ENCODE results near the gene OR6Y1. TPM values are rescaled to one million over a fixed set of nuclear protein-coding genes. Genes with fewer than 3 reads are reported as not detected.
A peak's percentile ranks its signal among the peaks of the same experiment; 100 is the strongest.

Gene OR6Y1
- total RNA-seq, 1 donor from 2014 or later, result not detected

DNA sequence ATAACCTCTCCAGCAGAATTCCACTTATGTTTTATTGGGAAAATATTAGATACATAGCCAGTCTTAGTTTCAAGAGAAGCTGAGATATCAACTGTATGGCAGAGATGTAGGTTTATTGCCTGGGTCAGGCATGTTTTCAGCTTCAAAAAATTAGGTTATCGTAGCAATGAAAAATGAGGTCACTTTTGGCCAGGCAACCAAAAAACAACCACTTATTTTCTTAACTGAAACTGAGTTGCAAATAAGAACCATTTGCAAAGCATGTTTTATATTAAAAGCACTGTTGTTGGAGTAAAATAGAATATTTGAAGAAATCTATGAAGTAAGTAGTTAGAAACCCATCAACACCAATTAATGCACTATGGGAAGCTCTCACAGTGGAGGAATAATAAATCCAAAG lies 5.5 kb upstream of the OR6Y1 start:
- Histone ChIP-seq H3K27ac (ENCODE audit: low read depth, low read length) (no peak overlapping the region), H3K27me3 (ENCODE audit: control insufficient read depth in 3 of 3, insufficient read depth in 3 of 3, low read length in 3 of 3) (no peaks in the 10 kb centered on the region)

DNA sequence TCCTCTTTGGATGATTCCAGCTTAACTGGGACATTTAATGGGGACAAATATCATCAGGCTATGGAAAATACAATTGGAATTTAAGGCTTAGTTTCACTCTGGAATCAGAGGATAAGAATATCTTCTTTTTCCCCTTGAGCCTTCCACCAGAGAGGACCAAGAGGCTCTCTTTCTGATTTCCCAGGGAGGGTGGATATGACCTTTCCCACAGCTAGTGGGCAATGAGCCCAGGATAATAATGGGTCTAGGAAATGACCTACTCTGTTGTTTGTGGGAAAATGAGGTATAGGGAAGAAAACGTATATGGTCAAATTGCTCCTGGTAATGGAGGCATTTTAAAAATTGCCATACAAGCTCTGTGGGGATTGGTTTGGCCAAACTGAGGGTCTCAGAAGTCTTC lies 1.9 kb downstream of the OR6Y1 start:
- Histone ChIP-seq H3K27ac (ENCODE audit: low read depth, low read length) (peak overlapping the region; percentile 16), H3K36me3 (ENCODE audit: control insufficient read depth in 3 of 3, insufficient read depth in 3 of 3, low read length in 3 of 3) (no peaks in the 10 kb centered on the region), H3K9ac (ENCODE audit: low read depth in 1 of 3, low read length in 3 of 3) (no peak overlapping the region), H3K4me1 (ENCODE audit: control insufficient read depth in 3 of 3, insufficient read depth in 3 of 3, low read length in 3 of 3) (no peaks in the 10 kb centered on the region), H3K4me3 (ENCODE audit: low read length in 3 of 3) (no peak overlapping the region), H3K27me3 (ENCODE audit: control insufficient read depth in 3 of 3, insufficient read depth in 3 of 3, low read length in 3 of 3) (no peaks in the 10 kb centered on the region), H3K9me3 (ENCODE audit: control insufficient read depth in 3 of 3, low read length in 3 of 3) (no peaks in the 10 kb centered on the region)

More for the DNA sequence above, 5.5 kb upstream of the OR6Y1 start:
- H3K4me3 ChIP-seq (ENCODE audit: low read length in 3 of 3), result no peak overlapping the region
- H3K4me1 ChIP-seq (ENCODE audit: control insufficient read depth in 3 of 3, insufficient read depth in 3 of 3, low read length in 3 of 3), result no peaks in the 10 kb centered on the region
- H3K9ac ChIP-seq (ENCODE audit: low read depth in 1 of 3, low read length in 3 of 3), result no peak overlapping the region
- no peaks in the 10 kb centered on the region for H3K9me3 ChIP-seq (ENCODE audit: control insufficient read depth in 3 of 3, low read length in 3 of 3)
- no peaks in the 10 kb centered on the region for H3K36me3 ChIP-seq (ENCODE audit: control insufficient read depth in 3 of 3, insufficient read depth in 3 of 3, low read length in 3 of 3)

- H3K9me3 ChIP-seq (ENCODE audit: control insufficient read depth in 3 of 3, low read length in 3 of 3), result no peaks in the 10 kb centered on the region
- H3K36me3 ChIP-seq (ENCODE audit: control insufficient read depth in 3 of 3, insufficient read depth in 3 of 3, low read length in 3 of 3), result no peaks in the 10 kb centered on the region
- H3K4me1 ChIP-seq (ENCODE audit: control insufficient read depth in 3 of 3, insufficient read depth in 3 of 3, low read length in 3 of 3), result no peaks in the 10 kb centered on the region
- no peak overlapping the region for H3K4me3 ChIP-seq (ENCODE audit: low read length in 3 of 3)
- H3K9ac ChIP-seq (ENCODE audit: low read depth in 1 of 3, low read length in 3 of 3), result no peak overlapping the region
- no peaks in the 10 kb centered on the region for H3K27me3 ChIP-seq (ENCODE audit: control insufficient read depth in 3 of 3, insufficient read depth in 3 of 3, low read length in 3 of 3)
- H3K27ac ChIP-seq (ENCODE audit: low read depth, low read length), result no peak overlapping the region
Observed at GRCh38 chr1:158547533-158547932, 6.7 kb downstream of the OR6Y1 start.

GRCh38 chr1:158537609-158538008 lies 16.6 kb downstream of the OR6Y1 start:
- Histone ChIP-seq H3K9me3 (ENCODE audit: control insufficient read depth in 3 of 3, low read length in 3 of 3) (no peaks in the 10 kb centered on the region), H3K27me3 (ENCODE audit: control insufficient read depth in 3 of 3, insufficient read depth in 3 of 3, low read length in 3 of 3) (no peaks in the 10 kb centered on the region), H3K4me3 (ENCODE audit: low read length in 3 of 3) (no peak overlapping the region), H3K4me1 (ENCODE audit: control insufficient read depth in 3 of 3, insufficient read depth in 3 of 3, low read length in 3 of 3) (no peaks in the 10 kb centered on the region), H3K36me3 (ENCODE audit: control insufficient read depth in 3 of 3, insufficient read depth in 3 of 3, low read length in 3 of 3) (no peaks in the 10 kb centered on the region), H3K27ac (ENCODE audit: low read depth, low read length) (no peak overlapping the region), H3K9ac (ENCODE audit: low read depth in 1 of 3, low read length in 3 of 3) (no peak overlapping the region)

- Histone ChIP-seq H3K36me3 (ENCODE audit: control insufficient read depth in 3 of 3, insufficient read depth in 3 of 3, low read length in 3 of 3) (no peaks in the 10 kb centered on the region), H3K9ac (ENCODE audit: low read depth in 1 of 3, low read length in 3 of 3) (no peak overlapping the region), H3K4me3 (ENCODE audit: low read length in 3 of 3) (no peak overlapping the region), H3K27me3 (ENCODE audit: control insufficient read depth in 3 of 3, insufficient read depth in 3 of 3, low read length in 3 of 3) (no peaks in the 10 kb centered on the region), H3K27ac (ENCODE audit: low read depth, low read length) (no peak overlapping the region), H3K4me1 (ENCODE audit: control insufficient read depth in 3 of 3, insufficient read depth in 3 of 3, low read length in 3 of 3) (no peaks in the 10 kb centered on the region), H3K9me3 (ENCODE audit: control insufficient read depth in 3 of 3, low read length in 3 of 3) (no peaks in the 10 kb centered on the region)
Observed at GRCh38 chr1:158534496-158534895, 19.7 kb downstream of the OR6Y1 start.

GRCh38 chr1:158527190-158527815 lies 26.9 kb downstream of the OR6Y1 start:
- Histone ChIP-seq H3K9ac (ENCODE audit: low read depth in 1 of 3, low read length in 3 of 3) (no peak overlapping the region), H3K4me1 (ENCODE audit: control insufficient read depth in 3 of 3, insufficient read depth in 3 of 3, low read length in 3 of 3) (no peaks in the 10 kb centered on the region), H3K9me3 (ENCODE audit: control insufficient read depth in 3 of 3, low read length in 3 of 3) (no peaks in the 10 kb centered on the region), H3K27ac (ENCODE audit: low read depth, low read length) (no peak overlapping the region), H3K36me3 (ENCODE audit: control insufficient read depth in 3 of 3, insufficient read depth in 3 of 3, low read length in 3 of 3) (no peaks in the 10 kb centered on the region), H3K27me3 (ENCODE audit: control insufficient read depth in 3 of 3, insufficient read depth in 3 of 3, low read length in 3 of 3) (no peaks in the 10 kb centered on the region), H3K4me3 (ENCODE audit: low read length in 3 of 3) (no peak overlapping the region)

DNA sequence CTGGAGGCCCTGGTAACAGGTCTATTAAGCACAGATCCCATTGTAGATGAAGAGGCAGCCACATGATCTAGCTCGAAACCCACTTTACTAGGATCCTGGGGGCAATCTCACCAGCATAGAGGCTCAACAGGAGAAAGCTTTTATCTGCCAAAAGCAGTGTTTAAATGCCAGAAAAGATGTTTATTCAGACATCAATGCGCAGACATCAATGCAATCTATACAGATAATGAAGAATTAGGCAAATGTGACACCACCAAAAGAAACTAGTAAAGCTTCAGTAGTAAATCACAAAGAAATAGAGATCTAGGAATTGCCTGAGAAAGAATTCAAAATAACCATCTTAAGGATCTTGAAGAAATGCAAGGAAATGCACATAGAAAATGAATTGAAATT lies 32.5 kb downstream of the OR6Y1 start:
- Histone ChIP-seq H3K9me3 (ENCODE audit: control insufficient read depth in 3 of 3, low read length in 3 of 3) (no peaks in the 10 kb centered on the region), H3K27ac (ENCODE audit: low read depth, low read length) (no peak overlapping the region), H3K36me3 (ENCODE audit: control insufficient read depth in 3 of 3, insufficient read depth in 3 of 3, low read length in 3 of 3) (no peaks in the 10 kb centered on the region), H3K4me3 (ENCODE audit: low read length in 3 of 3) (no peak overlapping the region), H3K4me1 (ENCODE audit: control insufficient read depth in 3 of 3, insufficient read depth in 3 of 3, low read length in 3 of 3) (no peaks in the 10 kb centered on the region), H3K9ac (ENCODE audit: low read depth in 1 of 3, low read length in 3 of 3) (no peak overlapping the region), H3K27me3 (ENCODE audit: control insufficient read depth in 3 of 3, insufficient read depth in 3 of 3, low read length in 3 of 3) (no peaks in the 10 kb centered on the region)

GRCh38 chr1:158520955-158521665 lies 33.1 kb downstream of the OR6Y1 start:
- H3K27me3 ChIP-seq (ENCODE audit: control insufficient read depth in 3 of 3, insufficient read depth in 3 of 3, low read length in 3 of 3), result no peaks in the 10 kb centered on the region

DNA sequence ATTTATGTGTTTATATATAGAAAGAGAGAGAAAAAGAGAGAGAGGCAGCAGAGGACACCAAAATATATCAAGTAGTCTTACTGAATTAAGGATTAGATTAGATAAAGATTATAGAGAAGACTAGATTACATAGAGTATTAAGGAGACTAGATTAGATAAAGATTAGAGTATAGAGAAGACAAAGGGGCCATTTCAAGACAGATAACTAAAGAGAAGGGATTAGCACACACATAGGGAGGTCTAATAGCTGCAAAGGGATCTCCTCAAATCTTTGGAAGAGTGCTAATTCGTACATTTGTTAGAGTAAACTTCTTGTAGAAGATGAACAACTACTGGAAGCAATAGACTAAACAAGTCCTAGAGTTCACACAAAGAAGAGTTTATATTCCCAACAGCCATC lies 34.2 kb downstream of the OR6Y1 start:
- Histone ChIP-seq H3K4me1 (ENCODE audit: control insufficient read depth in 3 of 3, insufficient read depth in 3 of 3, low read length in 3 of 3) (no peaks in the 10 kb centered on the region), H3K27me3 (ENCODE audit: control insufficient read depth in 3 of 3, insufficient read depth in 3 of 3, low read length in 3 of 3) (no peaks in the 10 kb centered on the region), H3K4me3 (ENCODE audit: low read length in 3 of 3) (no peak overlapping the region), H3K9ac (ENCODE audit: low read depth in 1 of 3, low read length in 3 of 3) (no peak overlapping the region), H3K36me3 (ENCODE audit: control insufficient read depth in 3 of 3, insufficient read depth in 3 of 3, low read length in 3 of 3) (no peaks in the 10 kb centered on the region), H3K27ac (ENCODE audit: low read depth, low read length) (no peak overlapping the region), H3K9me3 (ENCODE audit: control insufficient read depth in 3 of 3, low read length in 3 of 3) (no peaks in the 10 kb centered on the region)

More at GRCh38 chr1:158520955-158521665, 33.1 kb downstream of the OR6Y1 start:
- H3K9me3 ChIP-seq (ENCODE audit: control insufficient read depth in 3 of 3, low read length in 3 of 3), result no peaks in the 10 kb centered on the region
- H3K4me3 ChIP-seq (ENCODE audit: low read length in 3 of 3), result no peak overlapping the region
- H3K4me1 ChIP-seq (ENCODE audit: control insufficient read depth in 3 of 3, insufficient read depth in 3 of 3, low read length in 3 of 3), result no peaks in the 10 kb centered on the region
- H3K36me3 ChIP-seq (ENCODE audit: control insufficient read depth in 3 of 3, insufficient read depth in 3 of 3, low read length in 3 of 3), result no peaks in the 10 kb centered on the region
- no peak overlapping the region for H3K9ac ChIP-seq (ENCODE audit: low read depth in 1 of 3, low read length in 3 of 3)
- H3K27ac ChIP-seq (ENCODE audit: low read depth, low read length), result no peak overlapping the region

- no peaks in the 10 kb centered on the region for H3K36me3 ChIP-seq (ENCODE audit: control insufficient read depth in 3 of 3, insufficient read depth in 3 of 3, low read length in 3 of 3)
- no peak overlapping the region for H3K27ac ChIP-seq (ENCODE audit: low read depth, low read length)
- H3K9me3 ChIP-seq (ENCODE audit: control insufficient read depth in 3 of 3, low read length in 3 of 3), result no peaks in the 10 kb centered on the region
- no peaks in the 10 kb centered on the region for H3K27me3 ChIP-seq (ENCODE audit: control insufficient read depth in 3 of 3, insufficient read depth in 3 of 3, low read length in 3 of 3)
- H3K9ac ChIP-seq (ENCODE audit: low read depth in 1 of 3, low read length in 3 of 3), result no peak overlapping the region
- H3K4me1 ChIP-seq (ENCODE audit: control insufficient read depth in 3 of 3, insufficient read depth in 3 of 3, low read length in 3 of 3), result no peaks in the 10 kb centered on the region
- H3K4me3 ChIP-seq (ENCODE audit: low read length in 3 of 3), result no peak overlapping the region
Observed at GRCh38 chr1:158516966-158517365, 37.2 kb downstream of the OR6Y1 start.
